ENCODE measurements around the gene CIAPIN1.

Gene CIAPIN1

GRCh38 chr16:57381791-57382534 is 65.2 kb downstream of the CIAPIN1 start:
- DNase-seq = no peak

- DNase-seq = no peak
These were observed 66.3 kb downstream of the CIAPIN1 start for GRCh38 chr16:57380671-57381462.

GRCh38 chr16:57379579-57379978 is 67.6 kb downstream of the CIAPIN1 start:
- no peak for DNase-seq

All from stimulated activated CD4-positive, alpha-beta T cell treated with anti-CD3 and anti-CD28 coated beads, Interleukin-15, amount 100 ng/mL, for 24 hours (primary cell).